GM18507 (cell line): ENCODE data around the gene NOL8.

ENCODE experiments used
- DNase-seq: peaks from one replicate; pipeline ENCODE4 v3.0.0; 2011; ENCODE audit warnings: low read depth; ENCODE audit not compliant: insufficient read length; ENCODE audit errors: extremely low spot score
- FAIRE-seq: peaks from 2 replicates; lab custom pipeline; 2011; peaks lifted over from hg19 to GRCh38; lab: Jason Lieb, UNC

The NOL8 gene

GRCh38 chr9:92313624-92314012 lies 11.5 kb downstream of the NOL8 start:
- FAIRE-seq (no peak), DNase-seq (no peak)

- DNase-seq, result no peak
- peak; percentile 12 for FAIRE-seq
Observed at GRCh38 chr9:92312887-92313623, 12.1 kb downstream of the NOL8 start.

GRCh38 chr9:92310562-92310961 lies 14.6 kb downstream of the NOL8 start:
- DNase-seq (no peak), FAIRE-seq (no peak)

- DNase-seq, result no peak
- FAIRE-seq, result peak; percentile 54
Observed at GRCh38 chr9:92308893-92309292, 16.3 kb downstream of the NOL8 start.

- FAIRE-seq (no peak), DNase-seq (no peak)
Observed at GRCh38 chr9:92300936-92301335, 24.2 kb downstream of the NOL8 start.

GRCh38 chr9:92299116-92299515 lies 26.0 kb downstream of the NOL8 start:
- DNase-seq (no peak), FAIRE-seq (peak; percentile 86)

- DNase-seq (no peak), FAIRE-seq (peak; percentile 18)
Observed at GRCh38 chr9:92298036-92298435, 27.1 kb downstream of the NOL8 start.

- FAIRE-seq (peak; percentile 38), DNase-seq (no peak)
Observed at GRCh38 chr9:92297611-92298010, 27.5 kb downstream of the NOL8 start.

GRCh38 chr9:92295827-92296258 lies 29.3 kb downstream of the NOL8 start:
- no peak for DNase-seq
- FAIRE-seq, result no peak

GRCh38 chr9:92295240-92295790 lies 29.8 kb downstream of the NOL8 start:
- DNase-seq (no peak), FAIRE-seq (no peak)

- peak; percentile 9 for FAIRE-seq
- no peak for DNase-seq
Observed at GRCh38 chr9:92294297-92294676, 30.9 kb downstream of the NOL8 start.

GRCh38 chr9:92293452-92294296 lies 31.5 kb downstream of the NOL8 start, which contains the start of gene IARS1:
Gene IARS1 (minus strand): TSS chr9:92293697. CDS start chr9:92289419, 4,278 bp downstream.
- peak; percentile 99 for FAIRE-seq
- peak; percentile 92 for DNase-seq

GRCh38 chr9:92293075-92293354 lies 32.1 kb downstream of the NOL8 start:
- FAIRE-seq (no peak), DNase-seq (no peak)

GRCh38 chr9:92292338-92293074 lies 32.6 kb downstream of the NOL8 start:
- DNase-seq, result no peak
- FAIRE-seq, result no peak

- FAIRE-seq (no peak), DNase-seq (no peak)
Observed at GRCh38 chr9:92291577-92291976, 33.6 kb downstream of the NOL8 start.

GRCh38 chr9:92290785-92291429 lies 34.2 kb downstream of the NOL8 start:
- FAIRE-seq (no peak), DNase-seq (no peak)

- DNase-seq (no peak), FAIRE-seq (no peak)
Observed at GRCh38 chr9:92289708-92290390, 35.3 kb downstream of the NOL8 start.

GRCh38 chr9:92279302-92279701 lies 45.8 kb downstream of the NOL8 start:
- DNase-seq (no peak), FAIRE-seq (no peak)

- FAIRE-seq (no peak), DNase-seq (no peak)
Observed at GRCh38 chr9:92278110-92278509, 47.0 kb downstream of the NOL8 start.
